ENCODE results near the gene RTN4IP1. TPM values are rescaled to one million over a fixed set of nuclear protein-coding genes. Genes with fewer than 3 reads are reported as not detected.
A peak's percentile ranks its signal among the peaks of the same experiment; 100 is the strongest.

RTN4IP1 gene
- total RNA-seq, 1 experiment from 2014 or later = 11.2 TPM

GRCh38 chr6:106537662-106538061 lies 91.6 kb downstream of the RTN4IP1 start:
- ChIA-PET POLR2A (no interaction called here), CTCF (interaction anchor here (0.5 kb wide), 1 partner anchor 9 kb away, joined by 3 read pairs; no protein-coding TSS in a partner anchor)
- TF ChIP-seq, protein P1, sequence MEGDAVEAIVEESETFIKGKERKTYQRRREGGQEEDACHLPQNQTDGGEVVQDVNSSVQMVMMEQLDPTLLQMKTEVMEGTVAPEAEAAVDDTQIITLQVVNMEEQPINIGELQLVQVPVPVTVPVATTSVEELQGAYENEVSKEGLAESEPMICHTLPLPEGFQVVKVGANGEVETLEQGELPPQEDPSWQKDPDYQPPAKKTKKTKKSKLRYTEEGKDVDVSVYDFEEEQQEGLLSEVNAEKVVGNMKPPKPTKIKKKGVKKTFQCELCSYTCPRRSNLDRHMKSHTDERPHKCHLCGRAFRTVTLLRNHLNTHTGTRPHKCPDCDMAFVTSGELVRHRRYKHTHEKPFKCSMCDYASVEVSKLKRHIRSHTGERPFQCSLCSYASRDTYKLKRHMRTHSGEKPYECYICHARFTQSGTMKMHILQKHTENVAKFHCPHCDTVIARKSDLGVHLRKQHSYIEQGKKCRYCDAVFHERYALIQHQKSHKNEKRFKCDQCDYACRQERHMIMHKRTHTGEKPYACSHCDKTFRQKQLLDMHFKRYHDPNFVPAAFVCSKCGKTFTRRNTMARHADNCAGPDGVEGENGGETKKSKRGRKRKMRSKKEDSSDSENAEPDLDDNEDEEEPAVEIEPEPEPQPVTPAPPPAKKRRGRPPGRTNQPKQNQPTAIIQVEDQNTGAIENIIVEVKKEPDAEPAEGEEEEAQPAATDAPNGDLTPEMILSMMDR (IDR thresholded peaks at IDR 0.05; ENCODE audit: insufficient read depth in 1 of 2, low read depth in 1 of 2, low read length in 1 of 2, severe bottlenecking in 1 of 2, unreplicated experiment in 1 of 2) = no peak
- Mint-ChIP-seq H3K27ac (ENCODE audit: unreplicated experiment) (no peak overlapping the region), H3K9me3 (ENCODE audit: unreplicated experiment) (no peaks in the 10 kb centered on the region), H3K4me1 (ENCODE audit: low read depth, unreplicated experiment) (peaks cover 33% of the 10 kb centered on the region), H3K4me3 (ENCODE audit: unreplicated experiment) (no peak overlapping the region), H3K27me3 (ENCODE audit: insufficient read depth, unreplicated experiment) (no peaks in the 10 kb centered on the region), H3K36me3 (ENCODE audit: insufficient read depth, unreplicated experiment) (peaks cover 23% of the 10 kb centered on the region)
- Histone ChIP-seq H3K4me3 (ENCODE audit: low read depth, low read length) (no peak overlapping the region), H3K4me1 (peaks cover 35% of the 10 kb centered on the region), H3K9me3 (no peaks in the 10 kb centered on the region), H3K36me3 (ENCODE audit: control insufficient read depth, insufficient read depth, low read length) (no peaks in the 10 kb centered on the region), H3K27me3 (replicated peaks; ENCODE audit: control insufficient read depth, insufficient read depth, low read length) (no peaks in the 10 kb centered on the region)
- no TSS peak for BruUV-seq (replicated peaks)
- intact Hi-C loops (cut with micrococcal nuclease; ENCODE audit: unreplicated experiment) = no loop called here
- no peak for DNase-seq

- H3K4me3 Mint-ChIP-seq (ENCODE audit: unreplicated experiment) = no peak overlapping the region
- TF ChIP-seq, protein P1 (IDR thresholded peaks at IDR 0.05; ENCODE audit: insufficient read depth in 1 of 2, low read depth in 1 of 2, low read length in 1 of 2, severe bottlenecking in 1 of 2, unreplicated experiment in 1 of 2) = no peak
- intact Hi-C loops (cut with micrococcal nuclease; ENCODE audit: unreplicated experiment) = no loop called here
- H3K9me3 Mint-ChIP-seq (ENCODE audit: unreplicated experiment) = no peaks in the 10 kb centered on the region
- H3K36me3 Mint-ChIP-seq (ENCODE audit: insufficient read depth, unreplicated experiment) = peaks cover 23% of the 10 kb centered on the region
- BruUV-seq (replicated peaks) = no TSS peak
- H3K4me1 ChIP-seq = peaks cover 35% of the 10 kb centered on the region
- H3K27me3 Mint-ChIP-seq (ENCODE audit: insufficient read depth, unreplicated experiment) = no peaks in the 10 kb centered on the region
- no peaks in the 10 kb centered on the region for H3K9me3 ChIP-seq
- H3K27ac Mint-ChIP-seq (ENCODE audit: unreplicated experiment) = peak overlapping the region; percentile 57
- CTCF ChIA-PET = no interaction called here
- no peaks in the 10 kb centered on the region for H3K27me3 ChIP-seq (replicated peaks; ENCODE audit: control insufficient read depth, insufficient read depth, low read length)
- DNase-seq = no peak
- H3K4me1 Mint-ChIP-seq (ENCODE audit: low read depth, unreplicated experiment) = peaks cover 33% of the 10 kb centered on the region
- H3K36me3 ChIP-seq (ENCODE audit: control insufficient read depth, insufficient read depth, low read length) = no peaks in the 10 kb centered on the region
- POLR2A ChIA-PET = no interaction called here
- H3K4me3 ChIP-seq (ENCODE audit: low read depth, low read length) = no peak overlapping the region
Measured at GRCh38 chr6:106536851-106537250, 92.4 kb downstream of the RTN4IP1 start.

DNA sequence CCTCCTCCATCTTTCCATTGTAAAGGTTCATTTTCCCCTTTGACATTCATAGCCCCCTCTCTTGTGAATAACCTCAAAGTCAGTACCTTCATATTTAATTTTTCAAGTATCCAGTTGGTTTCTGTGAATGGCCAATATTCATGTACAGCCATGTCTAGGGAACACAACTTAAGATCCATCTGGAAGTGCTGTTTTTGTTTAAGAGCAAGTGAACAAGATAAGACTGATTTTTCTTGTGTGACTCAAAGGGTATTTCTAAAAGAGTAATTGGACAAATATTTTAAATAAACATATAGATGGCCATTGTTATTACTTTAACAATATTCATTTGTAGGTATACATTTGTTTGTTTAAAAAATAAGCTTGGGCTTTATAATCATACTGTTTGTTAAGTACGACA lies 92.9 kb downstream of the RTN4IP1 start:
- Histone ChIP-seq H3K4me3 (ENCODE audit: low read depth, low read length) (no peak overlapping the region), H3K4me1 (peaks cover 32% of the 10 kb centered on the region), H3K9me3 (no peaks in the 10 kb centered on the region), H3K36me3 (ENCODE audit: control insufficient read depth, insufficient read depth, low read length) (no peaks in the 10 kb centered on the region), H3K27me3 (replicated peaks; ENCODE audit: control insufficient read depth, insufficient read depth, low read length) (no peaks in the 10 kb centered on the region)
- intact Hi-C loops (cut with micrococcal nuclease; ENCODE audit: unreplicated experiment) = no loop called here
- Mint-ChIP-seq H3K27ac (ENCODE audit: unreplicated experiment) (no peak overlapping the region), H3K4me1 (ENCODE audit: low read depth, unreplicated experiment) (peaks cover 33% of the 10 kb centered on the region), H3K4me3 (ENCODE audit: unreplicated experiment) (no peak overlapping the region), H3K9me3 (ENCODE audit: unreplicated experiment) (no peaks in the 10 kb centered on the region), H3K27me3 (ENCODE audit: insufficient read depth, unreplicated experiment) (no peaks in the 10 kb centered on the region), H3K36me3 (ENCODE audit: insufficient read depth, unreplicated experiment) (peaks cover 23% of the 10 kb centered on the region)
- TF ChIP-seq, protein P1 (IDR thresholded peaks at IDR 0.05; ENCODE audit: insufficient read depth in 1 of 2, low read depth in 1 of 2, low read length in 1 of 2, severe bottlenecking in 1 of 2, unreplicated experiment in 1 of 2) = no peak
- BruUV-seq (replicated peaks) = no TSS peak
- CTCF ChIA-PET = no interaction called here
- no peak for DNase-seq
- POLR2A ChIA-PET = no interaction called here
